Natural killer cell treated with Interleukin-12 subunit alpha and Interleukin-12 subunit beta and Interleukin-15 and Interleukin-18, amount 100 ng/mL, for 72 hours (primary cell): ENCODE results near the gene NARS2. TPM values are rescaled to one million over a fixed set of nuclear protein-coding genes. Genes with fewer than 3 reads are reported as not detected.

Experiments used
- ATAC-seq, 2 donors: fragments of 150-1000 bp; cut with Tn5 transposase in 1 of 2; sonication (Bioruptor Pico), chemical (Tn5 transposase) in 1 of 2; 2 replicates each; pipeline ENCODE4 v1.10.0; 2021
- DNase-seq: peaks from one replicate; pipeline ENCODE4 v3.0.0; 2022; ENCODE audit warnings: low spot score
- H3K27ac Mint-ChIP-seq, 2 donors: 1 replicate in 1 of 2; 2 replicates in 1 of 2; pipeline ENCODE4 v1.8.0; 2022; ENCODE audit warnings: mixed read lengths in 2 of 2, mild to moderate bottlenecking in 1 of 2, moderate library complexity in 1 of 2
- H3K27me3 Mint-ChIP-seq, 2 donors: 1 replicate in 1 of 2; 2 replicates in 1 of 2; pipeline ENCODE4 v1.8.0; 2022; ENCODE audit warnings: mixed read lengths in 2 of 2
- H3K36me3 Mint-ChIP-seq: one replicate; pipeline ENCODE4 v1.8.0; 2022; ENCODE audit warnings: mixed read lengths
- H3K4me1 Mint-ChIP-seq, 2 donors: 1 replicate in 1 of 2; 2 replicates in 1 of 2; pipeline ENCODE4 v1.8.0; 2022; ENCODE audit warnings: low read depth in 2 of 2, mixed read lengths in 2 of 2, mild to moderate bottlenecking in 1 of 2
- H3K4me3 Mint-ChIP-seq: one replicate; pipeline ENCODE4 v1.8.0; 2022; ENCODE audit warnings: mixed read lengths
- H3K9me3 Mint-ChIP-seq: 2 replicates; pipeline ENCODE4 v1.8.0; 2022; ENCODE audit warnings: mixed read lengths
- total RNA-seq, 2 donors: library from RNA; stranded (reverse); gene quantifications; one replicate each; pipeline ENCODE4 v1.2.3, GENCODE V29; 2022

The NARS2 gene
- total RNA-seq, 2 donors from 2014 or later = 15.8 to 19.8 TPM

GRCh38 chr11:78425399-78426070, 149.1 kb downstream of the NARS2 start:
- H3K4me1 Mint-ChIP-seq = peaks cover 22 to 38% of the 10 kb centered on the region in 2 donors
- no peak for DNase-seq
- H3K9me3 Mint-ChIP-seq = no peaks in the 10 kb centered on the region
- no peak for ATAC-seq
- no peak overlapping the region for H3K4me3 Mint-ChIP-seq
- H3K27me3 Mint-ChIP-seq = peaks cover 8 to 13% of the 10 kb centered on the region in 2 donors
- H3K36me3 Mint-ChIP-seq = no peaks in the 10 kb centered on the region
- peak overlapping the region; percentile 65 to 72 for H3K27ac Mint-ChIP-seq

GRCh38 chr11:78424334-78425270, 150.1 kb downstream of the NARS2 start:
- peaks cover 22 to 38% of the 10 kb centered on the region in 2 donors for H3K4me1 Mint-ChIP-seq
- ATAC-seq (peak; percentile 22 to 54), DNase-seq (no peak)

GRCh38 chr11:78423241-78423640, 151.4 kb downstream of the NARS2 start:
- no peak for DNase-seq
- Mint-ChIP-seq H3K4me3 (no peak overlapping the region), H3K27me3 (peaks cover 27 to 28% of the 10 kb centered on the region in 2 donors), H3K27ac (no peak overlapping the region), H3K36me3 (no peaks in the 10 kb centered on the region), H3K9me3 (no peaks in the 10 kb centered on the region), H3K4me1 (peaks cover 34 to 37% of the 10 kb centered on the region in 2 donors)
- ATAC-seq = no peak

More at GRCh38 chr11:78424334-78425270, 150.1 kb downstream of the NARS2 start:
- Mint-ChIP-seq H3K9me3 (no peaks in the 10 kb centered on the region), H3K4me3 (peak overlapping the region; percentile 68), H3K27me3 (peaks cover 15 to 16% of the 10 kb centered on the region in 2 donors), H3K36me3 (no peaks in the 10 kb centered on the region), H3K27ac (peak overlapping the region; percentile 65 to 72)

- Mint-ChIP-seq H3K9me3 (no peaks in the 10 kb centered on the region), H3K4me1 (peaks cover 28 to 30% of the 10 kb centered on the region in 2 donors), H3K36me3 (no peaks in the 10 kb centered on the region), H3K27me3 (peaks cover 27 to 30% of the 10 kb centered on the region in 2 donors), H3K27ac (no peak overlapping the region), H3K4me3 (no peak overlapping the region)
- ATAC-seq = no peak
- no peak for DNase-seq
Observed at GRCh38 chr11:78420796-78421209, 153.9 kb downstream of the NARS2 start.

GRCh38 chr11:78420255-78420764, 154.4 kb downstream of the NARS2 start:
- Mint-ChIP-seq H3K27me3 (peaks cover 27 to 30% of the 10 kb centered on the region in 2 donors), H3K27ac (no peak overlapping the region), H3K4me3 (peak overlapping the region; percentile 2), H3K9me3 (no peaks in the 10 kb centered on the region), H3K36me3 (no peaks in the 10 kb centered on the region), H3K4me1 (peaks cover 30 to 31% of the 10 kb centered on the region in 2 donors)
- no peak for ATAC-seq
- DNase-seq = no peak

- H3K4me3 Mint-ChIP-seq = peak overlapping the region; percentile 76
- ATAC-seq = no peak
- DNase-seq = no peak
- peaks cover 27 to 30% of the 10 kb centered on the region in 2 donors for H3K27me3 Mint-ChIP-seq
- H3K4me1 Mint-ChIP-seq = peaks cover 23 to 26% of the 10 kb centered on the region in 2 donors
- H3K27ac Mint-ChIP-seq = peak overlapping the region in 1 of 2 donors; percentile 41
- no peaks in the 10 kb centered on the region for H3K36me3 Mint-ChIP-seq
- no peaks in the 10 kb centered on the region for H3K9me3 Mint-ChIP-seq
Observed at GRCh38 chr11:78419327-78419726, 155.3 kb downstream of the NARS2 start.

GRCh38 chr11:78418584-78419211, 156.0 kb downstream of the NARS2 start:
- Mint-ChIP-seq H3K36me3 (no peaks in the 10 kb centered on the region), H3K4me1 (peaks cover 22 to 23% of the 10 kb centered on the region in 2 donors), H3K27ac (peak overlapping the region; percentile 12 to 41), H3K4me3 (peak overlapping the region; percentile 76), H3K9me3 (no peaks in the 10 kb centered on the region), H3K27me3 (peaks cover 27 to 30% of the 10 kb centered on the region in 2 donors)
- ATAC-seq (no peak), DNase-seq (no peak)

- peak overlapping the region; percentile 76 for H3K4me3 Mint-ChIP-seq
- DNase-seq (peak; percentile 87), ATAC-seq (peak; percentile 88 to 92)
- H3K4me1 Mint-ChIP-seq = peaks cover 22 to 23% of the 10 kb centered on the region in 2 donors
- H3K27me3 Mint-ChIP-seq = peaks cover 27 to 34% of the 10 kb centered on the region in 2 donors
- H3K9me3 Mint-ChIP-seq = no peaks in the 10 kb centered on the region
- no peaks in the 10 kb centered on the region for H3K36me3 Mint-ChIP-seq
- peak overlapping the region; percentile 12 to 41 for H3K27ac Mint-ChIP-seq
Observed at GRCh38 chr11:78417888-78418583, 156.6 kb downstream of the NARS2 start.

- H3K4me1 Mint-ChIP-seq = peaks cover 22 to 23% of the 10 kb centered on the region in 2 donors
- DNase-seq (no peak), ATAC-seq (no peak)
- H3K27ac Mint-ChIP-seq = peak within 1 kb of the TSS; percentile 69 to 71
- H3K36me3 Mint-ChIP-seq = no peaks in the 10 kb centered on the region
- no peaks in the 10 kb centered on the region for H3K9me3 Mint-ChIP-seq
- H3K4me3 Mint-ChIP-seq = peak within 1 kb of the TSS; percentile 93
- H3K27me3 Mint-ChIP-seq = peaks cover 27 to 34% of the 10 kb centered on the region in 2 donors
Observed at GRCh38 chr11:78417175-78417887, 157.3 kb downstream of the NARS2 start, which contains the start of gene GAB2. Gene GAB2, minus strand, starts transcription at chr11:78417820. Its CDS starts 100 bp downstream, at chr11:78417720.

- no peaks in the 10 kb centered on the region for H3K36me3 Mint-ChIP-seq
- peak overlapping the region; percentile 93 for H3K4me3 Mint-ChIP-seq
- ATAC-seq = peak; percentile 73 to 77
Observed at GRCh38 chr11:78416285-78417174, 158.1 kb downstream of the NARS2 start.

GRCh38 chr11:78415338-78415737, 159.3 kb downstream of the NARS2 start:
- peaks cover 17 to 26% of the 10 kb centered on the region in 2 donors for H3K27me3 Mint-ChIP-seq
- no peaks in the 10 kb centered on the region for H3K9me3 Mint-ChIP-seq
- peaks cover 22% of the 10 kb centered on the region in 2 donors for H3K4me1 Mint-ChIP-seq
- no peak for DNase-seq
- peak overlapping the region; percentile 46 for H3K4me3 Mint-ChIP-seq
- no peak for ATAC-seq
- H3K36me3 Mint-ChIP-seq = no peaks in the 10 kb centered on the region
- no peak overlapping the region for H3K27ac Mint-ChIP-seq

More at GRCh38 chr11:78416285-78417174, 158.1 kb downstream of the NARS2 start:
- Mint-ChIP-seq H3K9me3 (no peaks in the 10 kb centered on the region), H3K27me3 (peaks cover 20 to 30% of the 10 kb centered on the region in 2 donors), H3K27ac (peak overlapping the region; percentile 69 to 71), H3K4me1 (peaks cover 22 to 23% of the 10 kb centered on the region in 2 donors)
- DNase-seq = peak; percentile 74
